Mesenchymal stem cell (in vitro differentiated cells and primary cell): ENCODE data around the gene IFT52.

Experiments used
- DNase-seq: peaks from one replicate; pipeline ENCODE4 v3.0.0-alpha.2; 2013
- H2AFZ ChIP-seq: one replicate; pipeline ENCODE4 v1.6.1; 2013; ENCODE audit warnings: low read depth, mild to moderate bottlenecking, control low read depth, inconsistent platforms, low read length, moderate library complexity
- H2AK5ac ChIP-seq: 2 replicates; pipeline ENCODE4 v1.6.1; 2013; ENCODE audit warnings: low read length, moderate library complexity, mild to moderate bottlenecking, inconsistent platforms; ENCODE audit not compliant: severe bottlenecking
- H2BK120ac ChIP-seq: one replicate; pipeline ENCODE4 v1.6.1; 2013; ENCODE audit warnings: low read depth, mild to moderate bottlenecking, inconsistent platforms, low read length, moderate library complexity
- H2BK12ac ChIP-seq, 2 experiments: one replicate each; pipeline ENCODE4 v1.6.1; 2013; ENCODE audit warnings: inconsistent platforms in 2 of 2, low read length in 2 of 2, mild to moderate bottlenecking in 2 of 2, moderate library complexity in 2 of 2, control low read depth in 1 of 2
- H2BK15ac ChIP-seq: one replicate; pipeline ENCODE4 v1.6.1; 2013; ENCODE audit warnings: mild to moderate bottlenecking, low read depth, inconsistent platforms; ENCODE audit not compliant: poor library complexity, severe bottlenecking
- H2BK5ac ChIP-seq: 2 replicates; pipeline ENCODE4 v1.6.1; 2013; ENCODE audit warnings: low read depth, mild to moderate bottlenecking, low read length, control low read depth, inconsistent platforms; ENCODE audit not compliant: poor library complexity, severe bottlenecking
- H3K14ac ChIP-seq, 2 experiments: one replicate each; pipeline ENCODE4 v1.6.1; 2013; ENCODE audit warnings: inconsistent platforms in 2 of 2, low read length in 2 of 2, control low read depth in 1 of 2, mild to moderate bottlenecking in 1 of 2, moderate library complexity in 1 of 2
- H3K18ac ChIP-seq, 2 experiments: one replicate each; pipeline ENCODE4 v1.6.1; 2013; ENCODE audit warnings: inconsistent platforms in 2 of 2, low read length in 2 of 2, control low read depth in 1 of 2, low read depth in 1 of 2, mild to moderate bottlenecking in 1 of 2
- H3K23ac ChIP-seq, 2 experiments: one replicate each; pipeline ENCODE4 v1.6.1; 2013; ENCODE audit warnings: inconsistent platforms in 2 of 2, low read length in 2 of 2, mild to moderate bottlenecking in 2 of 2, moderate library complexity in 2 of 2, control low read depth in 1 of 2
- H3K27ac ChIP-seq: 2 replicates; pipeline ENCODE4 v1.5.1; 2013; ENCODE audit warnings: mild to moderate bottlenecking, moderate library complexity, low read length, control low read depth, inconsistent platforms; ENCODE audit not compliant: poor library complexity, severe bottlenecking
- H3K27me3 ChIP-seq, 2 experiments: 2 replicates each; pipeline versions ENCODE4 v1.6.1 to v1.7.0; 2013; ENCODE audit warnings: low read length in 2 of 2, mild to moderate bottlenecking in 2 of 2, moderate library complexity in 2 of 2, control low read depth in 1 of 2, inconsistent platforms in 1 of 2; ENCODE audit not compliant: control insufficient read depth in 1 of 2, insufficient read depth in 1 of 2
- H3K36me3 ChIP-seq, 2 experiments: 2 replicates each; pipeline versions ENCODE4 v1.6.1 to v1.7.0; 2013; ENCODE audit warnings: low read length in 2 of 2, control low read depth in 1 of 2, inconsistent platforms in 1 of 2, low read depth in 1 of 2, mild to moderate bottlenecking in 1 of 2; ENCODE audit not compliant: insufficient read depth in 2 of 2, control insufficient read depth in 1 of 2
- H3K4ac ChIP-seq, 2 experiments: one replicate each; pipeline ENCODE4 v1.6.1; 2013; ENCODE audit warnings: inconsistent platforms in 2 of 2, low read length in 2 of 2, mild to moderate bottlenecking in 2 of 2, moderate library complexity in 2 of 2, control low read depth in 1 of 2, low read depth in 1 of 2
- H3K4me1 ChIP-seq: 2 replicates; pipeline ENCODE4 v1.6.1; 2013; ENCODE audit warnings: low read depth, low read length, control low read depth; ENCODE audit not compliant: control insufficient read depth, insufficient read depth
- H3K4me2 ChIP-seq: 2 replicates; pipeline ENCODE4 v1.6.1; 2013; ENCODE audit warnings: low read length, mild to moderate bottlenecking, inconsistent platforms; ENCODE audit not compliant: poor library complexity, severe bottlenecking
- H3K4me3 ChIP-seq, 2 experiments: 2 replicates each; pipeline versions ENCODE4 v1.5.1 to v1.7.0; 2013; ENCODE audit warnings: low read length in 2 of 2, mild to moderate bottlenecking in 2 of 2, control low read depth in 1 of 2, low read depth in 1 of 2; ENCODE audit not compliant: insufficient read depth in 1 of 2
- H3K79me1 ChIP-seq: replicated peaks from 2 replicates; pipeline ENCODE4 v1.6.1; 2013; ENCODE audit warnings: mild to moderate bottlenecking, control low read depth, low read length, inconsistent platforms; ENCODE audit not compliant: poor library complexity, severe bottlenecking
- H3K9ac ChIP-seq: 2 replicates; pipeline ENCODE4 v1.7.0; 2013; ENCODE audit warnings: mild to moderate bottlenecking, low read length, moderate library complexity
- H3K9me3 ChIP-seq: 2 replicates; pipeline ENCODE4 v1.7.0; 2013; ENCODE audit warnings: mild to moderate bottlenecking, low read length; ENCODE audit not compliant: control insufficient read depth
- H4K8ac ChIP-seq: one replicate; pipeline ENCODE4 v1.6.1; 2013; ENCODE audit warnings: inconsistent platforms, mild to moderate bottlenecking, low read length, moderate library complexity
- H4K91ac ChIP-seq: one replicate; pipeline ENCODE4 v1.6.1; 2013; ENCODE audit warnings: mild to moderate bottlenecking, low read length, inconsistent platforms
- WGBS: methylation state at CpG from one replicate; pipeline ENCODE4 v1.1.7; 2013; ENCODE audit warnings: mixed read lengths; 5-methylcytosine and 5-hydroxymethylcytosine counted together

IFT52 gene

DNA sequence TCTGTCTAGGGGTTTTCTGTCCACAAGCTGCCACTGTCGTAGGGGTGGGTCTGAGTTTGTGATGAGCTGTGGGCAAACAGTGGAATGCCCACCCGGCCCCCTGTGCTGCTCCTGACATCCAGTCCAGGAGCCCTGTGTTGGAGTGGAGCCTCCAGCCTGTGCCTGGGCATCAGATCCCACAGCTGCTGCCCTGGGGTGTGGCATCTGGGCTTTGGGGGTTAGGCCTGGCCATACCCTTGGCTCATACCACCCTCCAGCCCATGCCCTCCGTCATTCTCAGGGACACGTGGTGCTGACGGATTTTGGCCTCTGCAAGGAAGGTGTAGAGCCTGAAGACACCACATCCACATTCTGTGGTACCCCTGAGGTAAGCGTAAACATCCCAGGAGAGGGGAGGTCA lies 19.0 kb upstream of the IFT52 start:
- Histone ChIP-seq H3K4me3 (no peak overlapping the region), H3K9ac (no peak overlapping the region), H4K91ac (no peak overlapping the region), H2BK120ac (no peak overlapping the region), H3K79me1 (no peaks in the 10 kb centered on the region), H2AFZ (no peak overlapping the region), H4K8ac (no peak overlapping the region), H3K4ac (no peak overlapping the region), H3K27me3 (peaks cover 0 to 13% of the 10 kb centered on the region in 2 experiments), H3K18ac (no peak overlapping the region), H2BK5ac (no peak overlapping the region), H3K9me3 (no peaks in the 10 kb centered on the region), H3K4me2 (no peak overlapping the region), H2BK15ac (no peak overlapping the region), H3K23ac (no peak overlapping the region), H3K36me3 (peaks cover 0 to 62% of the 10 kb centered on the region in 2 experiments), H3K27ac (no peak overlapping the region), H2BK12ac (no peak overlapping the region), H3K14ac (no peak overlapping the region), H3K4me1 (no peaks in the 10 kb centered on the region), H2AK5ac (no peak overlapping the region)
- 86% methylated on average over 6 of the region's 6 CpGs for WGBS
- no peak for DNase-seq

DNA sequence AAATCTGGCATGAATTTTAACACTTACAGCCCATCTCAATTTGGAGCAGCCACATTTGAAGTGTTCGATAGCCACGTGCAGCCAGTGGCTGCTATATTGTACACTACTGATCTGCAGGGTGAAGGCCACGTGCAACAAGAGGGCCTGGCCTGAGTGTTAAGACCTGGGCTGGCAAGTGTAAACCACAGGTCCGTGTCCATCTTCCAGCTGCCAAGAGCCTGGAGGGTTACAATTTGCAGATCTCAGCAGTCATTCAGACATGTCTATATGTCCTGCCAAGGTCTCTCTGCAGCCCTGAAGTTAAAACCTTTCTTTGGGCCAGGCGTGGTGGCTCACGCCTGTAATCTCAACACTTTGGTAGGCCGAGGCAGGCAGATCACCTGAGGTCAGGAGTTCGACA lies 17.8 kb upstream of the IFT52 start:
- H2AK5ac ChIP-seq = no peak overlapping the region
- peaks cover 0 to 55% of the 10 kb centered on the region in 2 experiments for H3K36me3 ChIP-seq
- H3K4me2 ChIP-seq = no peak overlapping the region
- H3K23ac ChIP-seq = no peak overlapping the region
- no peak overlapping the region for H3K14ac ChIP-seq
- H4K8ac ChIP-seq = no peak overlapping the region
- no peak overlapping the region for H4K91ac ChIP-seq
- H3K9ac ChIP-seq = no peak overlapping the region
- no peak overlapping the region for H2BK12ac ChIP-seq
- no peak overlapping the region for H3K18ac ChIP-seq
- H2BK5ac ChIP-seq = no peak overlapping the region
- H3K27me3 ChIP-seq = peaks cover 0 to 9% of the 10 kb centered on the region in 2 experiments
- no peak overlapping the region for H2BK120ac ChIP-seq
- no peaks in the 10 kb centered on the region for H3K4me1 ChIP-seq
- H3K27ac ChIP-seq = no peak overlapping the region
- H3K9me3 ChIP-seq = no peaks in the 10 kb centered on the region
- H2BK15ac ChIP-seq = no peak overlapping the region
- DNase-seq = no peak
- no peak overlapping the region for H2AFZ ChIP-seq
- no peak overlapping the region for H3K4me3 ChIP-seq
- WGBS = 86% methylated on average over 8 of the region's 8 CpGs
- H3K79me1 ChIP-seq = no peaks in the 10 kb centered on the region
- no peak overlapping the region for H3K4ac ChIP-seq

DNA sequence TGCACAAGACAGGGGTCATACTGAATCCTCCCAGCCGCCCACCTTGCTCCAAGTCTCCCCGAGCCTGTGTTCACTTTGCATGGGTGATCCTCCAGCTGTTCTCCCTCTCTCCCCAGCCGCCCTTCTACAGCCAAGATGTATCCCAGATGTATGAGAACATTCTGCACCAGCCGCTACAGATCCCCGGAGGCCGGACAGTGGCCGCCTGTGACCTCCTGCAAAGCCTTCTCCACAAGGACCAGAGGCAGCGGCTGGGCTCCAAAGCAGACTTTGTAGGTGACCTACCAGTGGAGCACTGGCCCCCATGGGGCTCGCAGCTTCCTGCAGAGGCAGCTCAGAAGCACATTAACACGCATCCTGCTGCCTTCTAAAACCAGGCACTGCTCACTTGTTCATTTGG lies 14.6 kb upstream of the IFT52 start:
- H3K9ac ChIP-seq = no peak overlapping the region
- H3K36me3 ChIP-seq = peaks cover 0 to 30% of the 10 kb centered on the region in 2 experiments
- no peak overlapping the region for H4K91ac ChIP-seq
- H3K14ac ChIP-seq = no peak overlapping the region
- H2BK15ac ChIP-seq = no peak overlapping the region
- no peaks in the 10 kb centered on the region for H3K9me3 ChIP-seq
- no peaks in the 10 kb centered on the region for H3K4me1 ChIP-seq
- no peak overlapping the region for H2BK12ac ChIP-seq
- H3K27me3 ChIP-seq = peaks cover 0 to 6% of the 10 kb centered on the region in 2 experiments
- H4K8ac ChIP-seq = no peak overlapping the region
- H3K18ac ChIP-seq = no peak overlapping the region
- H2BK5ac ChIP-seq = no peak overlapping the region
- no peak overlapping the region for H3K4me2 ChIP-seq
- H3K79me1 ChIP-seq = no peaks in the 10 kb centered on the region
- WGBS = 74% methylated on average over 10 of the region's 10 CpGs
- H2BK120ac ChIP-seq = no peak overlapping the region
- H2AFZ ChIP-seq = no peak overlapping the region
- H3K4me3 ChIP-seq = no peak overlapping the region
- no peak overlapping the region for H3K4ac ChIP-seq
- DNase-seq = no peak
- H3K27ac ChIP-seq = no peak overlapping the region
- no peak overlapping the region for H2AK5ac ChIP-seq
- H3K23ac ChIP-seq = no peak overlapping the region

DNA sequence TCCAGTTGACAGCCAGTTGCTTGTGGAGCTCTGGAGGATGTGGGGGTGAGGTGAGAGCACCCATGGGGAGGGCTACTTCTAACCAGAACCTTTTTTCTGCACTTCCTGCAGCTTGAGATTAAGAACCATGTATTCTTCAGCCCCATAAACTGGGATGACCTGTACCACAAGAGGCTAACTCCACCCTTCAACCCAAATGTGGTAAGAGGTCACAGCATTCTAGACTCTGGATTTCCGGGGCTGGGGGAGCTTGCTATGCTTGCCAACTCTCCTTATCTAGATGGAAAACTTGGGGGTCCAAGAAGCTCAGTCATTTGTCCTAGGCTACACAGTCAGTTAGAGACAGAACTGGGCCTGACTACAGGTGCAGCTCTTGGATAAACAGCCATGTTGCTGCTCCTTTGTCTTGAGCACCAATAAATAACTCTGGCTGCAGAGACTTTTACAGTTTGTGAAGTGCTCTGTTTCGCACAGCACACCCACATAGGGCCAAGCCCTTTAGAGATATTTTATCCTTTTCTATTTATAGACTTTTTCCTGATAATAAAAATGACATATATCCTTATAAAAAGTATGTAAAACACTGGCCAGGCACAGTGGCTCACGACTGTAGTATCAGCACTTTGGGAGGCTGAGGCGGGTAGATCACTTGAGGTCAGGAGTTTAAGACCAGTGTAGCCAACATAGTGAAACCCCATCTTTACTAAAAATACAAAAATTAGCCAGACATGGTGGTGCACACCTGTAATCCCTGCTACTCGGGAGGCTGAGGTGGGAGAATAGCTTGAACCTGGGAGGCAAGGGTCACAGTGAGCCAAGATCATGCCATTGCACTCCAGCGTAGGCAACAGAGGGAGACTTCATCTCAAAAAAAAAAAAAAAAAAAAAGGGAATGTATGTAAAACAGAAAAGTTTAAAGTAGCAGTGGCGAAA lies 10.6 kb upstream of the IFT52 start:
- peaks cover 0 to 9% of the 10 kb centered on the region in 2 experiments for H3K36me3 ChIP-seq
- H3K18ac ChIP-seq = no peak overlapping the region
- H4K91ac ChIP-seq = no peak overlapping the region
- no peak overlapping the region for H3K4me3 ChIP-seq
- H3K27me3 ChIP-seq = no peaks in the 10 kb centered on the region
- no peak overlapping the region for H2BK5ac ChIP-seq
- H2AK5ac ChIP-seq = no peak overlapping the region
- H2BK12ac ChIP-seq = no peak overlapping the region
- H3K4me1 ChIP-seq = peaks cover 8% of the 10 kb centered on the region
- H3K4me2 ChIP-seq = no peak overlapping the region
- 92% methylated on average over 5 of the region's 7 CpGs for WGBS
- no peak for DNase-seq
- H2BK120ac ChIP-seq = no peak overlapping the region
- no peak overlapping the region for H3K9ac ChIP-seq
- no peaks in the 10 kb centered on the region for H3K9me3 ChIP-seq
- H3K4ac ChIP-seq = no peak overlapping the region
- H2BK15ac ChIP-seq = no peak overlapping the region
- no peak overlapping the region for H3K14ac ChIP-seq
- no peak overlapping the region for H2AFZ ChIP-seq
- H3K79me1 ChIP-seq = no peaks in the 10 kb centered on the region
- no peak overlapping the region for H3K27ac ChIP-seq
- H3K23ac ChIP-seq = no peak overlapping the region
- H4K8ac ChIP-seq = no peak overlapping the region
